Endodermal cell (in vitro differentiated cells): Measurements from ENCODE around the gene ARV1. TPM values are rescaled to one million over a fixed set of nuclear protein-coding genes. Genes with fewer than 3 reads are reported as not detected.

Source experiments
- DNase-seq: peaks from one replicate; pipeline ENCODE4 v3.0.0-alpha.2; 2017
- H3K27ac ChIP-seq: 2 replicates; pipeline ENCODE4 v1.5.1; 2013; ENCODE audit warnings: mild to moderate bottlenecking, low read depth, low read length, moderate library complexity
- H3K27me3 ChIP-seq: 2 replicates; pipeline ENCODE4 v1.6.1; 2013; ENCODE audit warnings: mild to moderate bottlenecking, low read length, moderate library complexity; ENCODE audit not compliant: insufficient read depth, control insufficient read depth, poor library complexity, severe bottlenecking
- H3K36me3 ChIP-seq: 2 replicates; pipeline ENCODE4 v1.7.0; 2013; ENCODE audit warnings: mild to moderate bottlenecking, low read length, moderate library complexity; ENCODE audit not compliant: control insufficient read depth, insufficient read depth
- H3K4me1 ChIP-seq: one replicate; pipeline ENCODE4 v1.7.0; 2013; ENCODE audit warnings: low read length; ENCODE audit not compliant: control insufficient read depth, insufficient read depth
- H3K4me3 ChIP-seq: 2 replicates; pipeline ENCODE4 v1.5.1; 2013; ENCODE audit warnings: mild to moderate bottlenecking, low read length, moderate library complexity
- H3K9ac ChIP-seq: 2 replicates; pipeline ENCODE4 v1.6.1; 2013; ENCODE audit warnings: mild to moderate bottlenecking, low read length, moderate library complexity; ENCODE audit not compliant: poor library complexity, severe bottlenecking; ENCODE audit errors: extremely low read depth
- H3K9me3 ChIP-seq: 2 replicates; pipeline ENCODE4 v1.6.1; 2013; ENCODE audit warnings: mild to moderate bottlenecking, low read length, moderate library complexity; ENCODE audit not compliant: control insufficient read depth
- H3K27ac Mint-ChIP-seq: 2 replicates; pipeline ENCODE4 v1.8.0; 2020; ENCODE audit warnings: mixed read lengths
- H3K27me3 Mint-ChIP-seq: 2 replicates; pipeline ENCODE4 v1.8.0; 2021; ENCODE audit warnings: mild to moderate bottlenecking, mixed read lengths; ENCODE audit not compliant: insufficient read depth
- H3K36me3 Mint-ChIP-seq: 2 replicates; pipeline ENCODE4 v1.8.0; 2020; ENCODE audit warnings: low read depth, mixed read lengths
- H3K4me1 Mint-ChIP-seq: 2 replicates; pipeline ENCODE4 v1.8.0; 2020; ENCODE audit warnings: mixed read lengths
- H3K4me3 Mint-ChIP-seq: 2 replicates; pipeline ENCODE4 v1.8.0; 2020; ENCODE audit warnings: mild to moderate bottlenecking, moderate library complexity, mixed read lengths
- H3K9me3 Mint-ChIP-seq: 2 replicates; pipeline ENCODE4 v1.8.0; 2020; ENCODE audit warnings: mild to moderate bottlenecking, mixed read lengths
- CTCF ChIP-seq: fragments of 200-600 bp; sonication (generic); conservative IDR thresholded peaks from 2 replicates; pipeline ENCODE4 v1.5.0; 2021; ENCODE audit warnings: antibody characterized with exemption, mild to moderate bottlenecking
- WGBS, 2 experiments: methylation state at CpG; one replicate each; pipeline versions ENCODE4 v1.1.5 to v1.1.7; 2013; ENCODE audit warnings: missing lambda C conversion rate in 2 of 2, mixed read lengths in 1 of 2; ENCODE audit not compliant: insufficient coverage in 1 of 2, insufficient read length in 1 of 2; 5-methylcytosine and 5-hydroxymethylcytosine counted together
- total RNA-seq, 2 donors: library from RNA; stranded (reverse); fragmentation: NEBNext Ultra II Directional in 1 of 2; extraction: Animal tissue kit (Norgen Biotek cat#: 25700) in 1 of 2; gene quantifications; 2 replicates in 1 of 2; 3 replicates in 1 of 2; pipeline ENCODE4 v1.2.1, GENCODE V29; 2021

ARV1 gene
- total RNA-seq, 2 donors from 2014 or later, result 8.4 to 12.5 TPM

- Histone ChIP-seq H3K27ac (no peak overlapping the region), H3K9ac (no peak overlapping the region), H3K9me3 (no peaks in the 10 kb centered on the region), H3K36me3 (peaks cover 7% of the 10 kb centered on the region), H3K4me3 (no peak overlapping the region), H3K4me1 (no peaks in the 10 kb centered on the region), H3K27me3 (no peaks in the 10 kb centered on the region)
- peaks cover 5% of the 10 kb centered on the region for H3K4me1 Mint-ChIP-seq
- no peaks in the 10 kb centered on the region for H3K27me3 Mint-ChIP-seq
- no peak overlapping the region for H3K27ac Mint-ChIP-seq
- DNase-seq, result no peak
- 75 to 100% methylated on average over 3 to 5 of the region's 5 CpGs for whole genome bisulfite sequencing, 2 experiments
- TF ChIP-seq CTCF, result no peak
- no peaks in the 10 kb centered on the region for H3K36me3 Mint-ChIP-seq
- H3K4me3 Mint-ChIP-seq, result no peak overlapping the region
- H3K9me3 Mint-ChIP-seq, result no peaks in the 10 kb centered on the region
Measured at GRCh38 chr1:230936475-230936874, 42.4 kb upstream of the ARV1 start.

- no peak overlapping the region for H3K9ac ChIP-seq
- no peaks in the 10 kb centered on the region for H3K4me1 ChIP-seq
- Mint-ChIP-seq H3K27ac (no peak overlapping the region), H3K4me1 (peaks cover 5% of the 10 kb centered on the region), H3K27me3 (no peaks in the 10 kb centered on the region), H3K36me3 (no peaks in the 10 kb centered on the region), H3K9me3 (no peaks in the 10 kb centered on the region), H3K4me3 (no peak overlapping the region)
- no peak for TF ChIP-seq CTCF
- no peak overlapping the region for H3K27ac ChIP-seq
- peaks cover 5% of the 10 kb centered on the region for H3K36me3 ChIP-seq
- 92 to 100% methylated on average over 2 of the region's 2 CpGs for WGBS, 2 experiments
- H3K9me3 ChIP-seq, result no peaks in the 10 kb centered on the region
- H3K27me3 ChIP-seq, result no peaks in the 10 kb centered on the region
- H3K4me3 ChIP-seq, result no peak overlapping the region
- no peak for DNase-seq
Measured at GRCh38 chr1:230937371-230937770, 41.5 kb upstream of the ARV1 start.

DNA sequence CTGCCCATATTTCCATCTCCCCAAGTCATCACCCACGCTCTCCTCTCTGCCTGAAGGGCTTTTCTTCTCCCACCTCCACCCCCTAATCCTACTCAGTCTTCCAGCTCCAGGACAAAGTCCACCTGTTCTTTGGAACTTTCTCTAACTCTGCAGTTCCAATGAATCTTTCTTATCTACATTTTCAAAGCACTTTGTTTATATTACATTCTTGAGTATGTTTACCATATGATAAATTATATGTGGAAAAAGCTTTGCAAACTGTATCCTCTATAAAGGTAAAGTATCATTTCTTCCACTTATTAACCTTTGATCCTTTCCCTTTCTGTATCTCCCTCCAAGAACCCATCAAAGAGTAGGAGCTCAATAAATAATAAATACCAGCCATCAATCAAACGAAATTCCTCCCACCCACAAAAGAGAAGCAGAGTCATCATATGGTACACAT is 39.9 kb upstream of the ARV1 start:
- Mint-ChIP-seq H3K36me3 (no peaks in the 10 kb centered on the region), H3K4me3 (no peak overlapping the region), H3K27me3 (no peaks in the 10 kb centered on the region), H3K4me1 (peaks cover 5% of the 10 kb centered on the region), H3K9me3 (no peaks in the 10 kb centered on the region), H3K27ac (no peak overlapping the region)
- Histone ChIP-seq H3K9me3 (no peaks in the 10 kb centered on the region), H3K9ac (no peak overlapping the region), H3K36me3 (no peaks in the 10 kb centered on the region), H3K27ac (no peak overlapping the region), H3K4me3 (no peak overlapping the region), H3K4me1 (no peaks in the 10 kb centered on the region), H3K27me3 (no peaks in the 10 kb centered on the region)
- TF ChIP-seq CTCF, result no peak
- DNase-seq, result no peak
- WGBS, 2 experiments, result 65 to 90% methylated on average over 2 of the region's 2 CpGs
